ENCODE measurements around the gene LMAN1.

Gene LMAN1

GRCh38 chr18:59343926-59344325 is 15.1 kb downstream of the LMAN1 start:
- H3K27ac ChIP-seq, result no peak overlapping the region
- TF ChIP-seq CTCF (conservative IDR thresholded peaks at IDR 0.05) (no peak), ZFX (IDR thresholded peaks at IDR 0.05) (no peak)

GRCh38 chr18:59340817-59341216 is 18.2 kb downstream of the LMAN1 start:
- H3K27ac ChIP-seq, result no peak overlapping the region
- TF ChIP-seq CTCF (conservative IDR thresholded peaks at IDR 0.05), result no peak
- TF ChIP-seq ZFX (IDR thresholded peaks at IDR 0.05), result no peak

GRCh38 chr18:59340312-59340711 is 18.8 kb downstream of the LMAN1 start:
- H3K27ac ChIP-seq, result no peak overlapping the region
- TF ChIP-seq ZFX (IDR thresholded peaks at IDR 0.05) (no peak), CTCF (conservative IDR thresholded peaks at IDR 0.05) (no peak)

- no peak overlapping the region for H3K27ac ChIP-seq
- TF ChIP-seq CTCF (conservative IDR thresholded peaks at IDR 0.05), result no peak
- no peak for TF ChIP-seq ZFX (IDR thresholded peaks at IDR 0.05)
Observed at GRCh38 chr18:59332986-59333385, 26.1 kb downstream of the LMAN1 start.

GRCh38 chr18:59328683-59329082 is 30.4 kb downstream of the LMAN1 start:
- no peak overlapping the region for H3K27ac ChIP-seq
- TF ChIP-seq CTCF (conservative IDR thresholded peaks at IDR 0.05) (no peak), ZFX (IDR thresholded peaks at IDR 0.05) (no peak)

GRCh38 chr18:59325965-59326364 is 33.1 kb downstream of the LMAN1 start:
- no peak for TF ChIP-seq ZFX (IDR thresholded peaks at IDR 0.05)
- no peak for TF ChIP-seq CTCF (conservative IDR thresholded peaks at IDR 0.05)
- no peak overlapping the region for H3K27ac ChIP-seq

- no peak overlapping the region for H3K27ac ChIP-seq
- no peak for TF ChIP-seq CTCF (conservative IDR thresholded peaks at IDR 0.05)
- no peak for TF ChIP-seq ZFX (IDR thresholded peaks at IDR 0.05)
Observed at GRCh38 chr18:59324623-59324971, 34.5 kb downstream of the LMAN1 start.
